ENCODE data around the gene RAPGEF1. TPM values are rescaled to one million over a fixed set of nuclear protein-coding genes. Genes with fewer than 3 reads are reported as not detected.

RAPGEF1 gene
- total RNA-seq, 4 donors from 2014 or later = 32.0 to 57.3 (median 38.9) TPM

DNA sequence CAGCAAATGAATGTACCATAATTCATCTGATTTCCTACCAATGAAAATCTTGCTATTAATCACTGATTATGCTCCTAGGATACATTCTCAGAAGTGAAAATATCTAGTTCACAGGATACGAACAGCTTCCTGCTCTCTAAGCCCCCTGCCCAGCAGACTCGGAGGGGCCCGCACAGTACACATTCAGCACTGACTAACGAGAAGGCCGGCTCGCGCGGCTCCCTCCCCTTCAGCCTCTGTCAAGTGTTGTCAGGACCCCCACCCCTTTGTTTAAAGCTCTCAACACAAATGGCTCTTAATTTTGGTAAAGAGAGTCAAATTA lies 112.6 kb downstream of the RAPGEF1 start:
- Histone ChIP-seq H3K36me3 (peaks cover 0 to 65% (median 7%) of the 10 kb centered on the region in 3 donors), H3K27ac (peak overlapping the region in 2 of 4 donors; percentile 24 to 55), H3K4me3 (no peak overlapping the region), H3K9me3 (no peaks in the 10 kb centered on the region), H3K4me1 (peaks cover 0 to 11% (median 2%) of the 10 kb centered on the region in 4 donors), H3K27me3 (no peaks in the 10 kb centered on the region)
- 82 to 94% methylated on average over 8 of the region's 8 CpGs for WGBS, 2 donors
- TF ChIP-seq EP300 (IDR thresholded peaks at IDR 0.05) (no peak), POLR2A (IDR thresholded peaks at IDR 0.05) (no peak)
- TF ChIP-seq, protein P1, sequence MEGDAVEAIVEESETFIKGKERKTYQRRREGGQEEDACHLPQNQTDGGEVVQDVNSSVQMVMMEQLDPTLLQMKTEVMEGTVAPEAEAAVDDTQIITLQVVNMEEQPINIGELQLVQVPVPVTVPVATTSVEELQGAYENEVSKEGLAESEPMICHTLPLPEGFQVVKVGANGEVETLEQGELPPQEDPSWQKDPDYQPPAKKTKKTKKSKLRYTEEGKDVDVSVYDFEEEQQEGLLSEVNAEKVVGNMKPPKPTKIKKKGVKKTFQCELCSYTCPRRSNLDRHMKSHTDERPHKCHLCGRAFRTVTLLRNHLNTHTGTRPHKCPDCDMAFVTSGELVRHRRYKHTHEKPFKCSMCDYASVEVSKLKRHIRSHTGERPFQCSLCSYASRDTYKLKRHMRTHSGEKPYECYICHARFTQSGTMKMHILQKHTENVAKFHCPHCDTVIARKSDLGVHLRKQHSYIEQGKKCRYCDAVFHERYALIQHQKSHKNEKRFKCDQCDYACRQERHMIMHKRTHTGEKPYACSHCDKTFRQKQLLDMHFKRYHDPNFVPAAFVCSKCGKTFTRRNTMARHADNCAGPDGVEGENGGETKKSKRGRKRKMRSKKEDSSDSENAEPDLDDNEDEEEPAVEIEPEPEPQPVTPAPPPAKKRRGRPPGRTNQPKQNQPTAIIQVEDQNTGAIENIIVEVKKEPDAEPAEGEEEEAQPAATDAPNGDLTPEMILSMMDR (IDR thresholded peaks at IDR 0.05) = no peak
- no peak for DNase-seq (ENCODE audit: low spot score in 2 of 2)

DNA sequence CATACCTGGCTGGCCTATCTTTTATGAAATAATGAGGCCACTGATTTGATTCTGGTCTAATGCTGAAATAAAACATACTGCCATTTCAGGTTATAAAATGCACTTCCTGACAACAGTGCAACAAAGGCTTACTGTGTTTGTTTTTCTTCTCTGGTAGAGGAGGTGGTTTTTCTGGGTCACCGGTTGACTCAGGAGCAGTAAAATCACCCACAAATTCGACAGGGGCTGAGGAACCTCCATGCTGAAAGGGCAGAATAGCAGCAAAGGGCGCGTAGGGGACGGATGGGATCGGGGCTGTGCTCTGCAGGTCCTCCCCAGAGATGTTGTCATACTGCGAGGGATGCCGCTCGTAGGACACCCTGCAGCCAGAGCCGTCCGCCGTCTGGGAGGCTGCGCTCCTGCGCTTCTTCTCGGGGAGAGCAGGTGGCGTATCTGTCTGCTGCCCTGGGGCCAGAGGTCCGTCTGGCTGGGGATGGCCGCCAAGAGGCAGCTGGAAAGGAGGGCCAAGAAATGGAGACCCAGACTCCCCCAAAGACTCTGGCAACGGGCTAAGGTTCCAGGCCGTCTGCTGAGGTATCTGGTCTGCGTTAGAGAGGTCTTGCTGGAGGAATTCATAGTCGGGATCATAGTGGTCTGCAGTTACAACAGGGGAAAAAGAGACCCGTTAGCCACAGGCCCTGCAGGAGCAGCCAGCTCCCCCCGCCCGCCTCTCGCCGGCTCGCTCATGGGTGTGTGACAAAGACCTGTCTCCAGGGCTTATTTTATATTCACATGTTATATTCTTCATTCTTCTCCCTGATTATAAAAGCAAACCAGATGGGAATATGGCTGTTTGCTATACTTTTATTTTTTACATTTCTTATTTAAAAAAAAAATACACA lies 113.8 kb downstream of the RAPGEF1 start:
- peaks cover 0 to 12% (median 5%) of the 10 kb centered on the region in 4 donors for H3K4me1 ChIP-seq
- H3K27ac ChIP-seq = peak overlapping the region in 1 of 4 donors; percentile 19
- H3K4me3 ChIP-seq = no peak overlapping the region
- WGBS, 2 donors = 89% methylated on average over 28 of the region's 28 CpGs
- no peaks in the 10 kb centered on the region for H3K27me3 ChIP-seq
- TF ChIP-seq, protein P1 (IDR thresholded peaks at IDR 0.05) = no peak
- no peak for TF ChIP-seq POLR2A (IDR thresholded peaks at IDR 0.05)
- no peak for TF ChIP-seq EP300 (IDR thresholded peaks at IDR 0.05)
- H3K9me3 ChIP-seq = no peaks in the 10 kb centered on the region
- DNase-seq (ENCODE audit: low spot score in 2 of 2) = no peak
- peaks cover 0 to 78% (median 7%) of the 10 kb centered on the region in 3 donors for H3K36me3 ChIP-seq

DNA sequence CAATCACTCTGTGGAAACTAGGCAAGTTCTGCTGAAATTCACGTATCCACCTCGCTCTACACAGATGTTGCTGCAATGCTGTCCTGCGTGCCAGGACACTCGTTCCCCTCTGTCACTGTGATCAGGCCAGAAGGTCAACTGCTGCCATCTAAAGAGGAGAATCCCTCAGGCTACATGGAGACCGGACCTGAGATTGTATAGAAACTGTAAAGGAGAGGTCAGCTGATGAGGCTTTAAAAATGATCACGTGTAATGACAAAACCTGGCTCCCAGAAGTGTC lies 114.4 kb downstream of the RAPGEF1 start:
- Histone ChIP-seq H3K27me3 (no peaks in the 10 kb centered on the region), H3K27ac (peak overlapping the region in 1 of 4 donors; percentile 26), H3K9me3 (no peaks in the 10 kb centered on the region), H3K36me3 (peaks cover 0 to 84% (median 7%) of the 10 kb centered on the region in 3 donors), H3K4me3 (no peak overlapping the region), H3K4me1 (peaks cover 0 to 12% (median 5%) of the 10 kb centered on the region in 4 donors)
- TF ChIP-seq, protein P1 (IDR thresholded peaks at IDR 0.05) = no peak
- TF ChIP-seq EP300 (IDR thresholded peaks at IDR 0.05) = no peak
- TF ChIP-seq POLR2A (IDR thresholded peaks at IDR 0.05) = no peak
- WGBS, 2 donors = 72 to 88% methylated on average over 6 of the region's 6 CpGs
- DNase-seq (ENCODE audit: low spot score in 2 of 2) = no peak

DNA sequence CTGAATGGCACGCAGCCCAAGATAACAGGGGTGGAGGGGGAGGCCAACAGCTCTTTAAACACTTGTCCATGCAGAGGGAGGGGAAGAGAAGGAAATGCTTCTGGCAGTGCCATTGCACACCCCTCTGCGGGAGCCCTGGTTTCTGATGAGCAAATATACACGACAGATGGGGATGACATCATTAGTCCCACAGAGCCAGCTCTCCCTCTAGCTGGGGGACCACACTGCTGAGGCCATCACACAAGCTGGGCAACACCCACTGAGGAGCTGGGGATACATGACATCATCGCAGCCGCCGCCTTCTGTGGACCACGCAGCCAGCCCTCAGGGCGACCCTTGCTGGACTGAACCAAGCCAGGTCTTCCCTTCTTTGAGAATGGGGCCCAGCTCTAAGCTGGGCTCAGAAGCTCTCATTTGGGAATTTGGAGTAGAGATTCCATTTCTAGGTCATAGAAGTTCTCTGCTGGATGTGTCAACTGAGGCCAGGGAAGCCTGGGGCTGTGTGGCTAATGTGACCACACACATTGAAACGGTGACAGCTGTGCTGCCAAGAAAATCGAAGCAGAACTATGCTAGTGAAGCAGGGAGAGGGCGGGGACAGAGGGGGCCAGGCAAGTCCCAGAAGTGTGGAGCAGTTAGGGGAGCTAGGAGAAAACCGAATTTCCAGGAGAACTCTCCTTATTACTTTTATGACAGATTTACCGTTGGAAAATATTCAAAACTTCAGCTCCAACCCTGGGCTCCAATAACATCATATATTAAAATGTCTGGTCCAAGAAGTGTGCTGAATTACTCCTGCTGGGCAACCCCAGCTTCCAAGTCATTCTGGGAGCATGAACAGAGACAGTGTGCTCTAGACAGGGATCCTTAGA lies 115.0 kb downstream of the RAPGEF1 start:
- H3K27ac ChIP-seq = peak overlapping the region in 1 of 4 donors; percentile 26
- peaks cover 0 to 88% (median 9%) of the 10 kb centered on the region in 3 donors for H3K36me3 ChIP-seq
- H3K27me3 ChIP-seq = no peaks in the 10 kb centered on the region
- TF ChIP-seq POLR2A (IDR thresholded peaks at IDR 0.05) (no peak), EP300 (IDR thresholded peaks at IDR 0.05) (no peak)
- TF ChIP-seq, protein P1 (IDR thresholded peaks at IDR 0.05) = no peak
- H3K4me3 ChIP-seq = no peak overlapping the region
- DNase-seq (ENCODE audit: low spot score in 2 of 2) = peak in 1 of 2 donors; percentile 30
- 61 to 66% methylated on average over 13 of the region's 13 CpGs for WGBS, 2 donors
- peaks cover 0 to 12% (median 5%) of the 10 kb centered on the region in 4 donors for H3K4me1 ChIP-seq
- no peaks in the 10 kb centered on the region for H3K9me3 ChIP-seq

All from tibial nerve (tissue), 4 donors.